Astrocyte (in vitro differentiated cells and primary cell): ENCODE results near the gene PTPRN2. TPM values are rescaled to one million over a fixed set of nuclear protein-coding genes. Genes with fewer than 3 reads are reported as not detected.
"Not testable (repeated sequence)": the region's sequence is repeated elsewhere in the genome, so short reads cannot be mapped to it uniquely, and the experiment has no call there.

Source experiments
- DNase-seq: peaks from one replicate; pipeline ENCODE4 v3.0.0-alpha.2; 2010; ENCODE audit warnings: low read depth
- FAIRE-seq: peaks from 2 replicates; lab custom pipeline; 2011; peaks lifted over from hg19 to GRCh38; lab: Jason Lieb, UNC
- H2AFZ ChIP-seq: 2 replicates; pipeline ENCODE4 v1.6.0; 2012; ENCODE audit warnings: low read depth, low read length, inconsistent platforms
- H3K27ac ChIP-seq: 2 replicates; pipeline ENCODE4 v1.5.1; 2011; ENCODE audit warnings: low read depth, low read length, inconsistent platforms
- H3K27me3 ChIP-seq: 2 replicates; pipeline ENCODE4 v1.6.0; 2011; ENCODE audit warnings: low read length, inconsistent platforms; ENCODE audit not compliant: insufficient read depth
- H3K36me3 ChIP-seq: 2 replicates; pipeline ENCODE4 v1.5.1; 2011; ENCODE audit warnings: low read length, inconsistent platforms; ENCODE audit not compliant: insufficient read depth
- H3K4me1 ChIP-seq: 2 replicates; pipeline ENCODE4 v1.5.1; 2011; ENCODE audit warnings: low read length, inconsistent platforms; ENCODE audit not compliant: insufficient read depth
- H3K4me2 ChIP-seq: 2 replicates; pipeline ENCODE4 v1.6.0; 2012; ENCODE audit warnings: low read length, inconsistent platforms
- H3K4me3 ChIP-seq: 2 replicates; pipeline ENCODE4 v1.5.1; 2011; ENCODE audit warnings: low read depth, mild to moderate bottlenecking, low read length, inconsistent platforms; ENCODE audit not compliant: insufficient read depth
- H3K79me2 ChIP-seq: 2 replicates; pipeline ENCODE4 v1.6.0; 2012; ENCODE audit warnings: mild to moderate bottlenecking, low read length, inconsistent platforms; ENCODE audit not compliant: insufficient read depth
- H3K9ac ChIP-seq: 2 replicates; pipeline ENCODE4 v1.6.0; 2012; ENCODE audit warnings: mild to moderate bottlenecking, low read length, inconsistent platforms
- H3K9me3 ChIP-seq: 2 replicates; pipeline ENCODE4 v1.5.1; 2012; ENCODE audit warnings: low read depth, mild to moderate bottlenecking, low read length, inconsistent platforms; ENCODE audit not compliant: insufficient read depth
- H4K20me1 ChIP-seq: 2 replicates; pipeline ENCODE4 v1.6.0; 2012; ENCODE audit warnings: low read length, inconsistent platforms; ENCODE audit not compliant: insufficient read depth
- H3K27ac Mint-ChIP-seq: one replicate; pipeline ENCODE4 v1.8.0; 2021; ENCODE audit warnings: mild to moderate bottlenecking, mixed read lengths; ENCODE audit not compliant: unreplicated experiment
- H3K27me3 Mint-ChIP-seq: one replicate; pipeline ENCODE4 v1.8.0; 2021; ENCODE audit warnings: low read depth, mixed read lengths; ENCODE audit not compliant: unreplicated experiment
- H3K36me3 Mint-ChIP-seq: one replicate; pipeline ENCODE4 v1.8.0; 2021; ENCODE audit warnings: low read depth, mixed read lengths; ENCODE audit not compliant: unreplicated experiment
- H3K4me1 Mint-ChIP-seq: one replicate; pipeline ENCODE4 v1.8.0; 2021; ENCODE audit warnings: low read depth, mixed read lengths; ENCODE audit not compliant: unreplicated experiment
- H3K4me3 Mint-ChIP-seq: one replicate; pipeline ENCODE4 v1.8.0; 2021; ENCODE audit warnings: mild to moderate bottlenecking, moderate library complexity, mixed read lengths; ENCODE audit not compliant: unreplicated experiment
- H3K9me3 Mint-ChIP-seq: one replicate; pipeline ENCODE4 v1.8.0; 2021; ENCODE audit warnings: mild to moderate bottlenecking, mixed read lengths; ENCODE audit not compliant: unreplicated experiment
- CTCF ChIP-seq: IDR thresholded peaks from 2 replicates; pipeline ENCODE4 v1.5.1; 2011; ENCODE audit warnings: low read depth, mild to moderate bottlenecking, inconsistent platforms, low read length, moderate library complexity; ENCODE audit not compliant: insufficient read depth
- EZH2 ChIP-seq: IDR thresholded peaks from 2 replicates; pipeline ENCODE4 v1.6.1; 2012; ENCODE audit warnings: mild to moderate bottlenecking, low read length, inconsistent platforms; ENCODE audit not compliant: insufficient read depth
- total RNA-seq: library from RNA; stranded (reverse); gene quantifications from 2 replicates; pipeline ENCODE4 v1.2.1, GENCODE V29; 2021

PTPRN2 gene
- total RNA-seq, 1 donor from 2014 or later, result 0.09 TPM

GRCh38 chr7:158512869-158513268 lies 74.8 kb downstream of the PTPRN2 start:
- Histone ChIP-seq H3K79me2 (no peaks in the 10 kb centered on the region), H3K4me2 (no peak overlapping the region), H3K27ac (no peak overlapping the region), H3K9me3 (peaks cover 5% of the 10 kb centered on the region), H2AFZ (no peak overlapping the region), H3K4me1 (no peaks in the 10 kb centered on the region), H3K36me3 (no peaks in the 10 kb centered on the region), H4K20me1 (no peaks in the 10 kb centered on the region), H3K27me3 (no peaks in the 10 kb centered on the region), H3K4me3 (no peak overlapping the region), H3K9ac (no peak overlapping the region)
- peaks cover 11% of the 10 kb centered on the region for H3K27me3 Mint-ChIP-seq
- no peaks in the 10 kb centered on the region for H3K4me1 Mint-ChIP-seq
- DNase-seq, result no peak
- no peak overlapping the region for H3K4me3 Mint-ChIP-seq
- H3K9me3 Mint-ChIP-seq, result peaks cover 28% of the 10 kb centered on the region
- TF ChIP-seq EZH2 (no peak), CTCF (no peak)
- H3K36me3 Mint-ChIP-seq, result no peaks in the 10 kb centered on the region
- no peak for FAIRE-seq
- H3K27ac Mint-ChIP-seq, result no peak overlapping the region

- H3K36me3 ChIP-seq, result no peaks in the 10 kb centered on the region
- peaks cover 10% of the 10 kb centered on the region for H3K9me3 ChIP-seq
- H3K4me3 ChIP-seq, result no peak overlapping the region
- no peak overlapping the region for H2AFZ ChIP-seq
- TF ChIP-seq EZH2 (no peak), CTCF (no peak)
- H3K4me3 Mint-ChIP-seq, result no peak overlapping the region
- H3K4me1 Mint-ChIP-seq, result no peaks in the 10 kb centered on the region
- H3K4me1 ChIP-seq, result no peaks in the 10 kb centered on the region
- no peaks in the 10 kb centered on the region for H3K36me3 Mint-ChIP-seq
- DNase-seq, result no peak
- no peak overlapping the region for H3K9ac ChIP-seq
- no peak overlapping the region for H3K27ac ChIP-seq
- peaks cover 13% of the 10 kb centered on the region for H3K27me3 Mint-ChIP-seq
- no peaks in the 10 kb centered on the region for H3K79me2 ChIP-seq
- no peak for FAIRE-seq
- no peak overlapping the region for H3K4me2 ChIP-seq
- H3K27me3 ChIP-seq, result no peaks in the 10 kb centered on the region
- peaks cover 32% of the 10 kb centered on the region for H3K9me3 Mint-ChIP-seq
- no peaks in the 10 kb centered on the region for H4K20me1 ChIP-seq
- no peak overlapping the region for H3K27ac Mint-ChIP-seq
Measured at GRCh38 chr7:158512042-158512441, 75.6 kb downstream of the PTPRN2 start.

GRCh38 chr7:158508802-158509385 lies 78.7 kb downstream of the PTPRN2 start:
- H3K9me3 ChIP-seq, result peaks cover 13% of the 10 kb centered on the region
- no peaks in the 10 kb centered on the region for H3K4me1 Mint-ChIP-seq
- H3K27me3 Mint-ChIP-seq, result peaks cover 7% of the 10 kb centered on the region
- H3K27me3 ChIP-seq, result no peaks in the 10 kb centered on the region
- no peak overlapping the region for H3K27ac ChIP-seq
- H3K36me3 Mint-ChIP-seq, result no peaks in the 10 kb centered on the region
- H3K27ac Mint-ChIP-seq, result no peak overlapping the region
- H2AFZ ChIP-seq, result no peak overlapping the region
- TF ChIP-seq CTCF, result no peak
- TF ChIP-seq EZH2, result no peak
- H3K9ac ChIP-seq, result no peak overlapping the region
- H3K9me3 Mint-ChIP-seq, result peaks cover 34% of the 10 kb centered on the region
- FAIRE-seq (no peak), DNase-seq (no peak)
- no peaks in the 10 kb centered on the region for H3K79me2 ChIP-seq
- no peaks in the 10 kb centered on the region for H3K4me1 ChIP-seq
- H3K4me2 ChIP-seq, result no peak overlapping the region
- no peaks in the 10 kb centered on the region for H4K20me1 ChIP-seq
- no peaks in the 10 kb centered on the region for H3K36me3 ChIP-seq
- H3K4me3 Mint-ChIP-seq, result no peak overlapping the region
- H3K4me3 ChIP-seq, result no peak overlapping the region

- not testable (repeated sequence) for H3K27ac ChIP-seq, H3K4me1 ChIP-seq, DNase-seq, H3K36me3 Mint-ChIP-seq, H3K79me2 ChIP-seq, H3K27me3 ChIP-seq, H4K20me1 ChIP-seq, H3K4me3 ChIP-seq, H2AFZ ChIP-seq, H3K27ac Mint-ChIP-seq, H3K4me3 Mint-ChIP-seq, FAIRE-seq, H3K27me3 Mint-ChIP-seq, H3K4me2 ChIP-seq, H3K9ac ChIP-seq, H3K36me3 ChIP-seq, H3K4me1 Mint-ChIP-seq
- H3K9me3 Mint-ChIP-seq, result peaks cover 34% of the 10 kb centered on the region
- H3K9me3 ChIP-seq, result peaks cover 15% of the 10 kb centered on the region
Measured at GRCh38 chr7:158508321-158508720, 79.3 kb downstream of the PTPRN2 start.
